GM12878 (cell line): ENCODE measurements around the gene FLNC. TPM values are rescaled to one million over a fixed set of nuclear protein-coding genes. Genes with fewer than 3 reads are reported as not detected.

Experiments
- ATAC-seq: fragments of 200-7000 bp; cut with Tn5 transposase; 3 replicates; pipeline ENCODE4 v1.9.1; 2020; ENCODE audit warnings: mild to moderate bottlenecking, moderate library complexity
- BruUV-seq: library from RNA; stranded (reverse); fragments of 400-500 nt; replicated peaks from 2 replicates; lab custom pipeline; 2021; lab: Mats Ljungman, UMichigan
- CTCF ChIA-PET: fragments of 300-600 bp; sonication (Branson Sonifier 250); formaldehyde crosslinking; extraction: SDS; loops from one replicate; lab custom pipeline; 2021; ENCODE audit warnings: inconsistent platforms; lab: Yijun Ruan, JAX
- POLR2A ChIA-PET: fragments of 350-600 bp; formaldehyde crosslinking; extraction: SDS; loops from one replicate; lab custom pipeline; 2021; ENCODE audit warnings: inconsistent platforms; lab: Charles Lee
- RAD21 ChIA-PET: fragments of 300-600 bp; sonication (Branson Sonifier 250); formaldehyde crosslinking; loops from one replicate; lab custom pipeline; 2023; ENCODE audit warnings: antibody characterized with exemption; ENCODE audit not compliant: unreplicated experiment; lab: Charles Lee
- SMC1A ChIA-PET: fragments of 300-600 bp; sonication (Branson Sonifier 250); formaldehyde crosslinking; loops from one replicate; lab custom pipeline; 2023; ENCODE audit not compliant: unreplicated experiment, uncharacterized antibody; lab: Charles Lee
- DNase-seq: peaks from one replicate; pipeline ENCODE4 v3.0.0-alpha.2; 2011; ENCODE audit warnings: low read depth, low spot score
- FAIRE-seq: peaks from 3 replicates; lab custom pipeline; 2011; peaks lifted over from hg19 to GRCh38; lab: Jason Lieb, UNC
- H2AFZ ChIP-seq: 2 replicates; pipeline ENCODE4 v1.6.0; 2011; ENCODE audit warnings: low read depth, low read length, control low read depth; ENCODE audit not compliant: control insufficient read depth
- H3K27ac ChIP-seq: 2 replicates; pipeline ENCODE4 v1.5.1; 2011; ENCODE audit warnings: control low read depth; ENCODE audit not compliant: control insufficient read depth, insufficient read depth
- H3K27me3 ChIP-seq, 2 experiments: replicated peaks in 1 of 2; 2 replicates each; pipeline versions ENCODE4 v1.6.0 to v1.6.1; 2011; ENCODE audit warnings: low read length in 1 of 2; ENCODE audit not compliant: control insufficient read depth in 2 of 2, insufficient read depth in 2 of 2
- H3K36me3 ChIP-seq, 2 experiments: 2 replicates each; pipeline ENCODE4 v1.5.1; 2011; ENCODE audit warnings: low read length in 1 of 2; ENCODE audit not compliant: control insufficient read depth in 2 of 2, insufficient read depth in 2 of 2
- H3K4me1 ChIP-seq: 2 replicates; pipeline ENCODE4 v1.6.1; 2011; ENCODE audit warnings: mild to moderate bottlenecking, low read length, moderate library complexity, mixed read lengths; ENCODE audit not compliant: control insufficient read depth, insufficient read depth
- H3K4me2 ChIP-seq: 2 replicates; pipeline ENCODE4 v1.6.0; 2011; ENCODE audit warnings: control low read depth; ENCODE audit not compliant: control insufficient read depth, insufficient read depth
- H3K4me3 ChIP-seq: fragments of 200-600 bp; sonication (generic); 2 replicates; pipeline ENCODE4 v1.5.1; 2016
- H3K79me2 ChIP-seq: 2 replicates; pipeline ENCODE4 v1.6.0; 2011; ENCODE audit warnings: low read length; ENCODE audit not compliant: control insufficient read depth, insufficient read depth
- H3K9ac ChIP-seq: 2 replicates; pipeline ENCODE4 v1.8.0; 2011; ENCODE audit warnings: low read length, control low read depth, mixed read lengths; ENCODE audit not compliant: control insufficient read depth, insufficient read depth
- H3K9me3 ChIP-seq: replicated peaks from 3 replicates; pipeline ENCODE4 v1.5.1; 2011; ENCODE audit warnings: mild to moderate bottlenecking, low read length; ENCODE audit not compliant: control insufficient read depth, insufficient read depth
- H4K20me1 ChIP-seq: 2 replicates; pipeline ENCODE4 v1.6.0; 2011; ENCODE audit not compliant: control insufficient read depth, insufficient read depth
- CHD1 ChIP-seq: IDR thresholded peaks from 2 replicates; pipeline ENCODE4 v1.6.1; 2012; ENCODE audit warnings: low read depth, low read length, improper control_type of control experiment
- CHD2 ChIP-seq: IDR thresholded peaks from 2 replicates; pipeline ENCODE4 v1.6.1; 2011; ENCODE audit warnings: low read depth, low read length, improper control_type of control experiment, borderline replicate concordance
- EGR1 ChIP-seq, 2 experiments: IDR thresholded peaks; 1 replicate in 1 of 2; 2 replicates in 1 of 2; pipeline ENCODE4 v1.6.1; 2011 to 2012; ENCODE audit warnings: low read depth in 2 of 2, low read length in 2 of 2, borderline replicate concordance in 1 of 2, mild to moderate bottlenecking in 1 of 2, moderate library complexity in 1 of 2
- HDAC2 ChIP-seq: fragments of 200-600 bp; sonication (generic); IDR thresholded peaks from 2 replicates; pipeline ENCODE4 v1.6.1; 2017
- MEF2A ChIP-seq: IDR thresholded peaks from 2 replicates; pipeline ENCODE4 v1.6.1; 2011; ENCODE audit warnings: low read depth, mild to moderate bottlenecking, low read length, moderate library complexity; ENCODE audit not compliant: insufficient read depth
- NR2F1 ChIP-seq: fragments of 450-650 bp; conservative IDR thresholded peaks from 2 replicates; pipeline ENCODE4 v1.6.1; 2017; ENCODE audit warnings: mild to moderate bottlenecking
- PAX5 ChIP-seq: IDR thresholded peaks from 2 replicates; pipeline ENCODE4 v1.6.1; 2011; ENCODE audit warnings: low read depth, low read length, borderline replicate concordance
- PAX8 ChIP-seq: fragments of 450-650 bp; IDR thresholded peaks from 2 replicates; pipeline ENCODE4 v1.6.1; 2017; ENCODE audit warnings: mild to moderate bottlenecking, moderate library complexity
- POLR2AphosphoS2 ChIP-seq: IDR thresholded peaks from 2 replicates; pipeline ENCODE4 v1.6.1; 2011; ENCODE audit warnings: low read depth, mild to moderate bottlenecking, low read length, improper control_type of control experiment, moderate library complexity
- RFX5 ChIP-seq: IDR thresholded peaks from 2 replicates; pipeline ENCODE4 v1.6.1; 2011; ENCODE audit warnings: low read depth, low read length, improper control_type of control experiment
- RUNX3 ChIP-seq: IDR thresholded peaks from 2 replicates; pipeline ENCODE4 v1.6.1; 2012; ENCODE audit warnings: low read length, inconsistent platforms
- SMARCA5 ChIP-seq: fragments of 450-650 bp; IDR thresholded peaks from 2 replicates; pipeline ENCODE4 v1.6.1; 2017; ENCODE audit warnings: mild to moderate bottlenecking
- SUZ12 ChIP-seq: fragments of 200-600 bp; sonication (generic); IDR thresholded peaks from one replicate; pipeline ENCODE4 v1.6.1; 2018; ENCODE audit warnings: antibody characterized with exemption, mild to moderate bottlenecking; ENCODE audit not compliant: unreplicated experiment
- ZNF217 ChIP-seq: fragments of 450-650 bp; IDR thresholded peaks from 2 replicates; pipeline ENCODE4 v1.6.1; 2017; ENCODE audit warnings: antibody characterized with exemption, mild to moderate bottlenecking
- ZNF622 ChIP-seq: fragments of 450-650 bp; IDR thresholded peaks from 2 replicates; pipeline ENCODE4 v1.6.1; 2017; ENCODE audit warnings: mild to moderate bottlenecking, inconsistent platforms
- WGBS: methylation state at CpG from one replicate; pipeline ENCODE4 v1.1.6; 2016; ENCODE audit warnings: low lambda C conversion rate; ENCODE audit not compliant: insufficient replicate concordance, insufficient coverage; ENCODE audit errors: missing lambda C conversion rate; 5-methylcytosine and 5-hydroxymethylcytosine counted together
- in situ Hi-C: fragments of 300-500 bp; cut with MboI; formaldehyde crosslinking; loops from 9 replicates; pipeline ENCODE4 v1.14.3; 2018; ENCODE audit warnings: mixed read lengths
- intact Hi-C: fragments of 100-400 bp; cut with micrococcal nuclease; formaldehyde crosslinking; loops from one replicate; pipeline ENCODE4 v1.14.2; 2022; ENCODE audit not compliant: unreplicated experiment
- polyA plus RNA-seq, 11 experiments: library from polyadenylated mRNA; depleted of rRNA in 4 of 11; unstranded in 6 of 11; stranded (reverse) in 5 of 11; fragments of >200 nt; fragmentation: Nextera tagmentation in 4 of 11; fragmentation: Illumina TruSeq in 1 of 11; extraction: Ambion mirVana in 4 of 11; extraction: Trizol in 1 of 11; gene quantifications; 1 replicate in 1 of 11; 2 replicates in 10 of 11; pipeline versions ENCODE4 v1.2.1 to v1.2.3, GENCODE V29; 2011 to 2016; ENCODE audit warnings: inconsistent platforms in 2 of 11, missing spikeins in 2 of 11, low read depth in 1 of 11
- total RNA-seq, 4 experiments: library from RNA; depleted of rRNA in 3 of 4; stranded (reverse); fragments of >200 nt in 3 of 4; fragmentation: Illumina TruSeq in 1 of 4; extraction: Trizol in 1 of 4; gene quantifications; 2 replicates each; pipeline versions ENCODE4 v1.2.1 to v1.2.3, GENCODE V29; 2013 to 2021
- TF ChIP-seq, protein P1 (sequence below): IDR thresholded peaks from 2 replicates; pipeline ENCODE4 v1.6.1; 2012; ENCODE audit warnings: low read depth, low read length, improper control_type of control experiment
- TF ChIP-seq, protein P2 (sequence below): fragments of 450-650 bp; formaldehyde crosslinking; IDR thresholded peaks from 2 replicates; pipeline ENCODE4 v1.4.0; 2020; ENCODE audit warnings: mild to moderate bottlenecking, moderate library complexity
- TF ChIP-seq, protein P3 (sequence below): fragments of 450-650 bp; formaldehyde crosslinking; IDR thresholded peaks from 2 replicates; pipeline ENCODE4 v1.5.0; 2022; ENCODE audit warnings: mild to moderate bottlenecking, missing genetic modification characterization

FLNC gene
- total and polyA plus RNA-seq, 10 of the 15 experiments (the other 5 are each of a cell fraction or from before 2014, with no cell fraction given), result 0.01 to 0.21 (median 0.06) TPM; not detected in 3

DNA sequence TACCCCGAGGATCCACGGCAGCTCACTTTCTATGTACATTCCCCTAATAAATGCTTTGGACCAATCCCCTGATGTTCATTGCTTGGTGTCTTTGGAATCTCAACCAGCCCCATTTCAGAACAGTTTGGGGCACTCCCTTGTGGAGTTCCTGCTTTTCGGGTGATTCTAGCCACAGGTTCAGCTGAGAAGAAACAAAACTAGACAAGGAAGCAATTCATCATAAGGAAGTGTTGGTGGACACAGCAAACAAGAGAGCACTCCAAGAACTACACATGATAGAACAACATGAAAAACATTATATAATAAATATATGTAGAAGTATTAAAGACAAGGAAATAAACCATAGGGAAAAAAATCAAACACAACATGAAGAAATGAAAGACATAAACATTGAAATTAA lies 44.5 kb upstream of the FLNC start:
- Histone ChIP-seq H3K9me3 (no peaks in the 10 kb centered on the region), H3K79me2 (no peaks in the 10 kb centered on the region), H3K4me1 (peaks cover 3% of the 10 kb centered on the region; the same call in 1 of the 2 replicates)
- TF ChIP-seq ZNF622, result no peak
- TF ChIP-seq, protein P1, sequence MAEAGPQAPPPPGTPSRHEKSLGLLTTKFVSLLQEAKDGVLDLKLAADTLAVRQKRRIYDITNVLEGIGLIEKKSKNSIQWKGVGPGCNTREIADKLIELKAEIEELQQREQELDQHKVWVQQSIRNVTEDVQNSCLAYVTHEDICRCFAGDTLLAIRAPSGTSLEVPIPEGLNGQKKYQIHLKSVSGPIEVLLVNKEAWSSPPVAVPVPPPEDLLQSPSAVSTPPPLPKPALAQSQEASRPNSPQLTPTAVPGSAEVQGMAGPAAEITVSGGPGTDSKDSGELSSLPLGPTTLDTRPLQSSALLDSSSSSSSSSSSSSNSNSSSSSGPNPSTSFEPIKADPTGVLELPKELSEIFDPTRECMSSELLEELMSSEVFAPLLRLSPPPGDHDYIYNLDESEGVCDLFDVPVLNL, result no peak
- TF ChIP-seq CHD2, result no peak
- no peak for TF ChIP-seq SUZ12
- TF ChIP-seq, protein P2, sequence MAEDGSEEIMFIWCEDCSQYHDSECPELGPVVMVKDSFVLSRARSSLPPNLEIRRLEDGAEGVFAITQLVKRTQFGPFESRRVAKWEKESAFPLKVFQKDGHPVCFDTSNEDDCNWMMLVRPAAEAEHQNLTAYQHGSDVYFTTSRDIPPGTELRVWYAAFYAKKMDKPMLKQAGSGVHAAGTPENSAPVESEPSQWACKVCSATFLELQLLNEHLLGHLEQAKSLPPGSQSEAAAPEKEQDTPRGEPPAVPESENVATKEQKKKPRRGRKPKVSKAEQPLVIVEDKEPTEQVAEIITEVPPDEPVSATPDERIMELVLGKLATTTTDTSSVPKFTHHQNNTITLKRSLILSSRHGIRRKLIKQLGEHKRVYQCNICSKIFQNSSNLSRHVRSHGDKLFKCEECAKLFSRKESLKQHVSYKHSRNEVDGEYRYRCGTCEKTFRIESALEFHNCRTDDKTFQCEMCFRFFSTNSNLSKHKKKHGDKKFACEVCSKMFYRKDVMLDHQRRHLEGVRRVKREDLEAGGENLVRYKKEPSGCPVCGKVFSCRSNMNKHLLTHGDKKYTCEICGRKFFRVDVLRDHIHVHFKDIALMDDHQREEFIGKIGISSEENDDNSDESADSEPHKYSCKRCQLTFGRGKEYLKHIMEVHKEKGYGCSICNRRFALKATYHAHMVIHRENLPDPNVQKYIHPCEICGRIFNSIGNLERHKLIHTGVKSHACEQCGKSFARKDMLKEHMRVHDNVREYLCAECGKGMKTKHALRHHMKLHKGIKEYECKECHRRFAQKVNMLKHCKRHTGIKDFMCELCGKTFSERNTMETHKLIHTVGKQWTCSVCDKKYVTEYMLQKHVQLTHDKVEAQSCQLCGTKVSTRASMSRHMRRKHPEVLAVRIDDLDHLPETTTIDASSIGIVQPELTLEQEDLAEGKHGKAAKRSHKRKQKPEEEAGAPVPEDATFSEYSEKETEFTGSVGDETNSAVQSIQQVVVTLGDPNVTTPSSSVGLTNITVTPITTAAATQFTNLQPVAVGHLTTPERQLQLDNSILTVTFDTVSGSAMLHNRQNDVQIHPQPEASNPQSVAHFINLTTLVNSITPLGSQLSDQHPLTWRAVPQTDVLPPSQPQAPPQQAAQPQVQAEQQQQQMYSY, result no peak
- TF ChIP-seq ZNF217, result no peak
- TF ChIP-seq, protein P3, sequence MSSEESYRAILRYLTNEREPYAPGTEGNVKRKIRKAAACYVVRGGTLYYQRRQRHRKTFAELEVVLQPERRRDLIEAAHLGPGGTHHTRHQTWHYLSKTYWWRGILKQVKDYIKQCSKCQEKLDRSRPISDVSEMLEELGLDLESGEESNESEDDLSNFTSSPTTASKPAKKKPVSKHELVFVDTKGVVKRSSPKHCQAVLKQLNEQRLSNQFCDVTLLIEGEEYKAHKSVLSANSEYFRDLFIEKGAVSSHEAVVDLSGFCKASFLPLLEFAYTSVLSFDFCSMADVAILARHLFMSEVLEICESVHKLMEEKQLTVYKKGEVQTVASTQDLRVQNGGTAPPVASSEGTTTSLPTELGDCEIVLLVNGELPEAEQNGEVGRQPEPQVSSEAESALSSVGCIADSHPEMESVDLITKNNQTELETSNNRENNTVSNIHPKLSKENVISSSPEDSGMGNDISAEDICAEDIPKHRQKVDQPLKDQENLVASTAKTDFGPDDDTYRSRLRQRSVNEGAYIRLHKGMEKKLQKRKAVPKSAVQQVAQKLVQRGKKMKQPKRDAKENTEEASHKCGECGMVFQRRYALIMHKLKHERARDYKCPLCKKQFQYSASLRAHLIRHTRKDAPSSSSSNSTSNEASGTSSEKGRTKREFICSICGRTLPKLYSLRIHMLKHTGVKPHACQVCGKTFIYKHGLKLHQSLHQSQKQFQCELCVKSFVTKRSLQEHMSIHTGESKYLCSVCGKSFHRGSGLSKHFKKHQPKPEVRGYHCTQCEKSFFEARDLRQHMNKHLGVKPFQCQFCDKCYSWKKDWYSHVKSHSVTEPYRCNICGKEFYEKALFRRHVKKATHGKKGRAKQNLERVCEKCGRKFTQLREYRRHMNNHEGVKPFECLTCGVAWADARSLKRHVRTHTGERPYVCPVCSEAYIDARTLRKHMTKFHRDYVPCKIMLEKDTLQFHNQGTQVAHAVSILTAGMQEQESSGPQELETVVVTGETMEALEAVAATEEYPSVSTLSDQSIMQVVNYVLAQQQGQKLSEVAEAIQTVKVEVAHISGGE, result no peak
- TF ChIP-seq HDAC2, result no peak
- TF ChIP-seq MEF2A, result no peak
- TF ChIP-seq CHD1, result no peak
- no peak for TF ChIP-seq POLR2AphosphoS2
- TF ChIP-seq NR2F1, result no peak
- TF ChIP-seq PAX5, result no peak
- TF ChIP-seq PAX8, result no peak
- TF ChIP-seq RUNX3, result no peak
- TF ChIP-seq RFX5, result no peak
- TF ChIP-seq SMARCA5, result no peak
- TF ChIP-seq EGR1 (IDR thresholded peaks at IDR 0.05; ENCODE audit: borderline replicate concordance in 1 of 2, low read depth in 2 of 2, low read length in 2 of 2), result no peak
- TF ChIP-seq, all 136 proteins: peak for 0
- Histone ChIP-seq H3K36me3 (no peaks in the 10 kb centered on the region), H3K27ac (no peak overlapping the region), H3K9ac (no peak overlapping the region), H3K4me2 (no peak overlapping the region), H4K20me1 (no peaks in the 10 kb centered on the region), H3K4me3 (no peak overlapping the region), H2AFZ (no peak overlapping the region), H3K27me3 (peaks cover 2% of the 10 kb centered on the region in 2 experiments; a peak in 3 of 4 replicates)
- POLR2A ChIA-PET, result no interaction called here
- DNase-seq (no peak), ATAC-seq (no peak), FAIRE-seq (no peak)
- CTCF ChIA-PET, result interaction anchor here (1.6 kb wide), 1 partner anchor 399 kb away, joined by 3 read pairs; no protein-coding TSS in a partner anchor
- intact Hi-C loops, result no loop called here
- RAD21 ChIA-PET, result no interaction called here
- SMC1A ChIA-PET, result interaction anchor here (0.6 to 1.0 kb wide), 3 partner anchors 46 to 85 kb away, joined by 3 read pairs; partner anchors contain the start of genes ATP6V1F and CALU
- in situ Hi-C loops, result no loop called here
- no TSS peak for BruUV-seq
- 64% methylated on average over 3 of the region's 3 CpGs for WGBS
